Mesothelial cell of epicardium (in vitro differentiated cells): ENCODE data around the gene SH3RF3. TPM values are rescaled to one million over a fixed set of nuclear protein-coding genes. Genes with fewer than 3 reads are reported as not detected.
A peak's percentile ranks its signal among the peaks of the same experiment; 100 is the strongest.

Experiments
- DNase-seq, 2 experiments: peaks; one replicate each; pipeline ENCODE4 v3.0.0; 2021; ENCODE audit warnings: low spot score in 2 of 2; ENCODE audit not compliant: unreplicated experiment in 2 of 2
- H3K27ac Mint-ChIP-seq: 2 replicates; pipeline ENCODE4 v1.8.0; 2021; ENCODE audit warnings: mixed read lengths
- H3K27me3 Mint-ChIP-seq: 2 replicates; pipeline ENCODE4 v1.8.0; 2021; ENCODE audit warnings: low read depth, mixed read lengths
- H3K36me3 Mint-ChIP-seq: 2 replicates; pipeline ENCODE4 v1.8.0; 2021; ENCODE audit warnings: mixed read lengths
- H3K4me1 Mint-ChIP-seq: 2 replicates; pipeline ENCODE4 v1.8.0; 2021; ENCODE audit warnings: mixed read lengths
- H3K4me3 Mint-ChIP-seq: 2 replicates; pipeline ENCODE4 v1.8.0; 2021; ENCODE audit warnings: mild to moderate bottlenecking, moderate library complexity, mixed read lengths
- H3K9me3 Mint-ChIP-seq: 2 replicates; pipeline ENCODE4 v1.8.0; 2021; ENCODE audit warnings: mixed read lengths
- CTCF ChIP-seq: fragments of 200-600 bp; sonication (generic); IDR thresholded peaks from one replicate; pipeline ENCODE4 v1.5.0; 2021; ENCODE audit warnings: antibody characterized with exemption; ENCODE audit not compliant: unreplicated experiment
- total RNA-seq: library from RNA; stranded (reverse); gene quantifications from 3 replicates; pipeline ENCODE4 v1.2.1, GENCODE V29; 2021

Gene SH3RF3
- total RNA-seq, 1 donor from 2014 or later, result 2.7 TPM

DNA sequence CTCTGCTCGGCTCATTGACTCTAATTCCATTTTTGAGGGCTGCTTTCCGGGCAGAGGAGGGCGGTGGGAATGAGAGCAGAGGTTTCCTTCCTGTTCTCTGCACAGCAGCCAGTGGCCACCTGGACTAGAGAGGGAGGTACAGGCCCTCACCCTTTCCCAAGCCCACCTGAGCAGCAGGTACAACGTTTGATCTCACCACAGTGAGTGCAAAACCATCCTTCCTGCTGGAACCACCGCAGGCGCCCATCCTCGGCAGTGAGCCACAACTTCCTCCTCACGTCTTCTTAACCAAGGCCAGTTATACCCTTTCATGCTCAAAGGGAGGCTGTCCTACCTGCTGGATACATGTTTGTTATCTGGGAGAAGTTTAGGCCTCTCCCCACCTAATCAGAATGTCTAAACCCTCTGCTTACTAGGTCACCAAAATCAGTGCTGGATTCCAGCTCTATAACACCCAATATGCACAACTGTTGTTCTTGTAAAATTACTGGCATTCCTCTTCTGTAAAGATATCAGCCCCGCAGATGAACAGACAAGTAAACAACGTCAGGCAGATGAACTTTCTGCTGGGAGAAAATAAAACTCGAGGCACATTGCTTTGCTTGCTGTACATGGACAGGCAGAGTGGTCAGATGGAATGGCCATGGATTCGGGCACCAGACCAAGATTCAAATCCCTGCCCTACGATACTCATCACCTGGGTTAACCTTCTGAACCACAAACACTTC is 191.4 kb downstream of the SH3RF3 start:
- H3K4me3 Mint-ChIP-seq, result no peak overlapping the region
- H3K9me3 Mint-ChIP-seq, result no peaks in the 10 kb centered on the region
- TF ChIP-seq CTCF, result no peak
- peaks cover 33% of the 10 kb centered on the region for H3K4me1 Mint-ChIP-seq
- no peaks in the 10 kb centered on the region for H3K36me3 Mint-ChIP-seq
- H3K27me3 Mint-ChIP-seq, result peaks cover 14% of the 10 kb centered on the region
- no peak overlapping the region for H3K27ac Mint-ChIP-seq
- DNase-seq, result no peak

DNA sequence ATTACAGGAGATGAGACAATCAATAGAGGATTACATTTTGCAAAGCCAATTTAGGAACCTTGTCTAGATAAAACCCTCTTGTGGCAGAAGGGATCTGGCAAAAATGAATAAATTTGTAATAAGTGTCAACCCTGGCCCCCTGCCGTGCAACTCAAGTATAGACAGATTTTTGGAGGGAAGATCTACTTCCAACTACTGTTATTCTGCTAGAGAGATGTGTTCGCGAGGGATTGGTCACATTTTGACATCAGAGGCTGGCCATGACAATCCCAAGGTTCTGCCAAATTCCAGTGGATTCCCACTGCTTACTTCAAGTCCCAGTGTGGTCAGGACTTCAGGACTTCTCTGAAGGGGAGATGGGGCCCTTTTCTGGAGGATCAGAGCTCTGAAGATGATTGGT is 192.6 kb downstream of the SH3RF3 start:
- TF ChIP-seq CTCF, result no peak
- Mint-ChIP-seq H3K27ac (peak overlapping the region; percentile 28), H3K27me3 (peaks cover 20% of the 10 kb centered on the region), H3K4me3 (no peak overlapping the region), H3K4me1 (peaks cover 33% of the 10 kb centered on the region), H3K9me3 (no peaks in the 10 kb centered on the region), H3K36me3 (no peaks in the 10 kb centered on the region)
- DNase-seq, result no peak

DNA sequence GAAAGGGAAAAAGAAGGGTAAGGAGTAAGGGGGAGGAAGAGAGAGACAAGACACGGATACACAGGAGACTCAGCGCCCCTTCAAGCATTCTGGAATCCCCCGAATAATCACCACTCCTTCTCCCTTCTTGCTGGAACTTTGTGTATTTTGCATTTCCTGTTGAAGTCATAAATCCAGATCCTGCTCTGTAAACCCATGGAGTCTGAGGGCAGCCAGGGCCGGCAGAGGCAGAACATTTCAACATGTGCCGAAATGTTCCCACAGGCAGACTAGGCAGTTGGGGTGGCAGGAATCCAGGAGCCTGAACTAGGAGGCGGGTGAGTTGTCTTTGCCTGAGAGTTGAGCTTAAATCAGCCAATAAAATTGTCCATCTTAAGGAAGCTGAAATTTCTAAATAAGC is 193.1 kb downstream of the SH3RF3 start:
- Mint-ChIP-seq H3K4me3 (no peak overlapping the region), H3K27ac (peak overlapping the region; percentile 28), H3K27me3 (peaks cover 24% of the 10 kb centered on the region), H3K9me3 (no peaks in the 10 kb centered on the region), H3K4me1 (peaks cover 33% of the 10 kb centered on the region), H3K36me3 (no peaks in the 10 kb centered on the region)
- DNase-seq, result no peak
- no peak for TF ChIP-seq CTCF

DNA sequence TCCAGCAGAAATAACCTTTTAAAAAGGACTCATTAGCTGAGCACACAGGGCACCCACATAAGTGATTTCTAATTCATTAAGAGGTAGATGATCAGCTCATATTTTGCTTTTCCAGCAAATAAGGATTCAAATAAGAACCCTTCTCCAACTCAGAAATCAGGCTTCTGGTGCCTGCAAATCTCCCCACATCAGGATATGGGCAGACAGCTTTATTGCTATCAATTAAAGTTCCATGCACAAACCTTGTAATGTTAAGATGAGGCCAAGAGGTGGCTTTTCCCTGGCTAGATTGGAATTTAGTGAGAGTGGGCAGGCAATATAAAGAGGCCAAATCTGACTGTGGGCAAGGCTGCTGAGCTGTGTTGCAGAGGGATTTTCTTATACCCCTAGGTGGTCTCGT is 193.6 kb downstream of the SH3RF3 start:
- peaks cover under 1% of the 10 kb centered on the region for H3K9me3 Mint-ChIP-seq
- no peak for DNase-seq
- no peak for TF ChIP-seq CTCF
- no peaks in the 10 kb centered on the region for H3K36me3 Mint-ChIP-seq
- peaks cover 24% of the 10 kb centered on the region for H3K27me3 Mint-ChIP-seq
- H3K4me3 Mint-ChIP-seq, result no peak overlapping the region
- H3K4me1 Mint-ChIP-seq, result peaks cover 33% of the 10 kb centered on the region
- no peak overlapping the region for H3K27ac Mint-ChIP-seq

GRCh38 chr2:109324861-109325260 is 195.9 kb downstream of the SH3RF3 start:
- H3K4me3 Mint-ChIP-seq, result no peak overlapping the region
- no peaks in the 10 kb centered on the region for H3K36me3 Mint-ChIP-seq
- H3K9me3 Mint-ChIP-seq, result peaks cover 8% of the 10 kb centered on the region
- H3K4me1 Mint-ChIP-seq, result peaks cover 16% of the 10 kb centered on the region
- no peak for TF ChIP-seq CTCF
- no peak overlapping the region for H3K27ac Mint-ChIP-seq
- DNase-seq, result no peak
- H3K27me3 Mint-ChIP-seq, result peaks cover 31% of the 10 kb centered on the region
